ENCODE measurements around the gene ITPA.
"Not testable (repeated sequence)": the region's sequence is repeated elsewhere in the genome, so short reads cannot be mapped to it uniquely, and the experiment has no call there.

ITPA gene

DNA sequence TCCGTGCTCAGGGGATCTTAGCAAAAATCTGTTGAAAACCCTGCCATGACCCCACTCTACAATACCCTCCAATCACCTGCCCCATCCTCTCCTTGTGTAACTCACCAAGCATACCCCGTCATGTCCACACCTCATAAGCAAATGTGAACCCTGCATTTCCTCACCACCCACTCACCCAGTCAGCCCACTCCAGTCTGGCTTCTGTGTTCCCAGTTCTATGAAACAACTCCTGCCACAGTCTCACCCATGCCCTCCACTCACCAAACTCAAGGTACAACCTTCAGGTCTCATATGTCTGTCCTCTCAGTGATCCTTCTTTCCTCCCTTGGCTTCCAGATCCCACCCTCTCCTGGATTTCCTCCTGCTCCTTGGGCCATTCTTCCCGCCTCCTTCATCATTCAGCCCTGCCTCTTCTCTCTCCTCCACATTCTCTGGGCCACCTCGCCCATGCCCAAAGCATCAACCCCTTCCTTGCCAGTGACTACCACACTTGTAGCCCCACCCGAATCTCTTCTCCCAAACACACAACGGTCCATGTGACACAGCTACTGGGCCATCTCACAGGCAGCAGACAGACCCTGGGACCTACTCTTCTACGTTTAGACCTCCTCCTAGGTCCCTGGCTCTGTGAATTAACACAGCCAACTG, 13.6 kb upstream of the ITPA start:
- FAIRE-seq, result no peak

DNA sequence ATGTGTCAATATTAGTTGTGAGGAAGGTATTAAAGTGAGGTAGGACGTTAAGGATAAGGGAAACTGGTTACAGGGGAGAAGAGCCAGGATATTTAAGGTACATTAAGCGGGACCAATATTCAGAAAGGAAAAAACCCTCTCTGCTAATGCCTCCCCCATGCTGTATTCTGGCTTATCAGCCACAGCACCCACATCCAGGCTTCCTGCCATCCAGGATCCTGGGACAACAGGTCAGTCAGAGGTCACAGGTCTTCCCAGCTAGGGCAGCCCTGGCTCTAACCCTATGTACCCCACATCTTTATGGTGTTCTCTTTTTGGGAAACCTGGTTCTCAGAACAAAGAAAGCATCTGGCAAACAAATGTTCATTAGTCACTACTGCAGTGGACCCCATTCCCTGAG, 10.1 kb upstream of the ITPA start:
- FAIRE-seq (no peak), DNase-seq (ENCODE audit: insufficient read length, low spot score) (no peak)

More for the DNA sequence above, 13.6 kb upstream of the ITPA start:
- no peak for DNase-seq (ENCODE audit: insufficient read length, low spot score)

DNA sequence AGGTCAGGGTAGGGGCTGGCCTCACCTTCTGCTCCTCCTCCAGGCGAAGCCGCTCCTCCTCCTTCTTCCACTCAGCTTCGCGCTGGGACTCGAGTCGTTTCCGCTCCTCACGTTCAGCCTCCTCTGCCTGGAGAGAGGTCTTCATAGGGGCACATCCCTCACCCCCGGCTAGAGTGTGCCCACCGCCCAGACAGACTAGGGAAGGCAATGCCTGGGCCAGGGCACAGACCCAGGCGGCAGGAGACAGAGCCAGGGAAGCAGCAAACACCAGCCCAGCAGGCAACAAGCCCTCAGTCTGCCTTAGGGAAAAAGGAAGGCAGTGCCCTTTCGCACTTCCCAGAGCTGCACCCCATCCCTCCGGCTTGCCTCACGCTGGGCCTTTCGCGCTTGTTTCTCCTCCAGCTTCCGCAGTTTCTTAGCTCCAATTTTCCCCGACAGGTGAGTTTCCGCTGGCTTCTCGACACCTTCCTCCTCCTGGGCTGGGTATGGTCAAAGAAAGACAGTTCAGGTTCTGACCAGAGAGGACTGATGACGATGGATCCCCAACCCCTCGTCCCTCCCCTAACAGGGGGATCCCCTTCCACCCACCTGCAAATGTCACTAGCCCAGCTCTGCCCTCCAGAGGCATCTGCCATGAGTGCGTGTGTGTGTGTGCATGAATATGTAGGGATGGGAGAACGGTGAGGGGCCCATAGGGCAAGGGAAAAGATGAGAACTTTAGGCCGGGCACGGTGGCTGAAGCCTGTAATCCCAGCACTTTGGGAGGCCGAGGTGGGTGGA, 9.1 kb upstream of the ITPA start:
- no peak for DNase-seq (ENCODE audit: insufficient read length, low spot score)

DNA sequence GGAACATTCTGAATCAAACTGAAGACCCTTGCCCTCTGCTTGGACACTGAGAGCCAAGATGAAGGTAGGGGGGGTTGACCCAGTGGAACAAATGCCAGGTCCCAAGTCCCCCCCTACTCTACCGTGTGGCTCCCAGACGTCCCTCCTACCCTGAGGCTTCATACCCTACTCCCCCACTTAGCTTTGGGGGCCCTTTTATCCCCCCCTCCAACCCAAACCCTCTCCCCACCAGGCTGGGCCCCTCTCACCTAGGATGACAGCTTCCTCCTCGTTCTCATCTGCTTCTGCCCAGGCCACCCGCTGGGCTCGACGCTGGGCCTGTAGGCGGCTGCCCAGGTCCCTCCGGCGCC, 6.4 kb upstream of the ITPA start:
- FAIRE-seq (no peak), DNase-seq (ENCODE audit: insufficient read length, low spot score) (no peak)

More for the DNA sequence above, 9.1 kb upstream of the ITPA start:
- no peak for FAIRE-seq

GRCh38 chr20:3203315-3204123, 5.8 kb upstream of the ITPA start:
- DNase-seq (ENCODE audit: insufficient read length, low spot score) (no peak), FAIRE-seq (no peak)

- DNase-seq (ENCODE audit: insufficient read length, low spot score) (peak; percentile 83), FAIRE-seq (peak; percentile 96)
These were observed 5.0 kb upstream of the ITPA start, which contains the start of gene DDRGK1 for GRCh38 chr20:3204124-3204794. DDRGK1 (minus strand) TSS chr20:3204682; CDS start chr20:3204627, 55 bp downstream.

DNA sequence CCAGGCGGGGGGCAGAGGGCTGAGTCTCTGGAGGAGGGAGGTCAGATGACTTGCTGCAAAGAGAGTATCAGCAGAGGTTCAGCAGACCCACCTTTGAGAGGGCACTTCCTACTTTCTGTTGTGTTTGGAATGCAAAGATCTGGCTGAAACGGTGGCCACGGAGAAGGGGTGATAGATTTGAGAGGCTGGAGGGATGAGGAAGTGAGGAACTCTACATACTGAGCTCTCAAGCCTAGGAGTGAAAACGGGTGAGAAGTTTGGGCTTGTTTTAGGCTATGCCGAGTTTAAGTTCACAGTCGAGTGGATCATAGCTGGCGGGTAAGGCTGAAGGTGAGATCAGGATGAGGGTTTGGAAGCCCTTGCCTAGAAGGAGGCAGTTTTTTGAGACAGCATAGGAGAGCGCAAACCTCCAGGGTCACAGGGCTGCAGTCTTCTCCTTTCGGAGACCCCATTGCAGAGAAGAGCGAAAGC, 477 bp upstream of the ITPA start:
- FAIRE-seq (peak; percentile 82), DNase-seq (ENCODE audit: insufficient read length, low spot score) (no peak)

DNA sequence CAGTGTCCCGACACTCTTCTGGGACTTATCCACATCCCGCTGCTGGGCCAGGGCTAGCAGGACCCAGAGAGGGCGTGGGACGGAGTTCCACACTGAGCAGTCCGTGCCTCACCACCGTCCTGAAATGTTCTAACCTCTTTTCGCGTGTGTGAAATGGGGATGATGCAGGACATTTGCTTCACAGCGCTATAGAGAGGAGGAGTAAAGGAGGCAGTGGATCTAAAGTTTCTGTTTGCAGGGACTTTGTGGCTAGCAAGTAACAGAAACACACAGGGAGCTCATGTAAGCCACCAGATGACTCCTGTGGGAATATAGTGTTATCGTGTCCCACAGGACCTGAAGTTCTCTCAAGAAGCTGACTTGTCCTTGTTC, 634 bp downstream of the ITPA start:
- peak; percentile 70 for FAIRE-seq
- no peak for DNase-seq (ENCODE audit: insufficient read length, low spot score)

DNA sequence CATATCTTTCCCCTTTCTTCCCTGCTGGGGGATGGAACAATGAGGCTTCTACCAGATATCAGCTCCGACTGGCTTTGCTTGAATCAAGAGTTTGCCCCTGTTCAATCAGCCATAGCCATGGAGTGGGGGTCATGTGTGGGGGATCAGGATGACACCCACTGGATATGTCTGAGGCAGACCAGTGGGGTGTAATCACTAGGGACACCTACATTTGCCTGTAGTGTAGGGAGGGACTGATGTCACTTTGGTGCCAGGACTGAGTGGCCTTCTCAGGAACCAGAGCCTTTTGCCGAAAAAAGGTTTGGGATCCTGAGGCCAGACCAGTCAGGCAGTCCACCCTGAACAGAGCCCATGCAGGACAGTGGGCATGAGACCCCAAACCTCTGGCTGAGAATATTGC, 1.0 kb downstream of the ITPA start:
- no peak for DNase-seq (ENCODE audit: insufficient read length, low spot score)
- peak; percentile 8 for FAIRE-seq

- FAIRE-seq (no peak), DNase-seq (ENCODE audit: insufficient read length, low spot score) (no peak)
These were observed 3.9 kb downstream of the ITPA start for GRCh38 chr20:3213226-3213625.

DNA sequence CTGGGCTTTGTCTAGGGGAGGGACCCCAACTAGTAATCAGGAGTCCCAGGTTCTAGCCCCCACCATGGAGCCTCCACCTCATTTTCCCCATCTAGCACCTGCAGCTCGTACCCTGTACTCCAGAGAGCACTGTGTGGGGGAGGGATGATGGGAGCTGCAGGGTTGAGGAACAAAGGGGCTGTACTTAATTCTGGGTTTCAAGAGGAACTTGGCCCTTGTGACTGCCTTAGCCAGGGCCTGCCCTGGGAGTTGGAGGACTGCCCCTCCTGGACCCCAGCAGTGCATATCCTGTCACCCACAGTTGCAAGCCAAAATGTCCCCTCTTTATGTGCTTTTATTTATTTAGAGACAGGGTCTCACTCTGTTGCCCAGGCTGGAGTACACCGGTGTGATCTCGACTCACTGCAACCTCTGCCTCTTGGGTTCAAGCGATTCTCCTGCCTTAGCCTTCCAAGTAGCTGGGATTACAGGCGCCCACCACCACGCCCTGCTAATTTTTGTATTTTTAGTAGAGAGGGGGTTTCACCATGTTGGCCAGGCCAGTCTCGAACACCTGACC, 6.1 kb downstream of the ITPA start:
- DNase-seq (ENCODE audit: insufficient read length, low spot score); FAIRE-seq: not testable (repeated sequence)

DNA sequence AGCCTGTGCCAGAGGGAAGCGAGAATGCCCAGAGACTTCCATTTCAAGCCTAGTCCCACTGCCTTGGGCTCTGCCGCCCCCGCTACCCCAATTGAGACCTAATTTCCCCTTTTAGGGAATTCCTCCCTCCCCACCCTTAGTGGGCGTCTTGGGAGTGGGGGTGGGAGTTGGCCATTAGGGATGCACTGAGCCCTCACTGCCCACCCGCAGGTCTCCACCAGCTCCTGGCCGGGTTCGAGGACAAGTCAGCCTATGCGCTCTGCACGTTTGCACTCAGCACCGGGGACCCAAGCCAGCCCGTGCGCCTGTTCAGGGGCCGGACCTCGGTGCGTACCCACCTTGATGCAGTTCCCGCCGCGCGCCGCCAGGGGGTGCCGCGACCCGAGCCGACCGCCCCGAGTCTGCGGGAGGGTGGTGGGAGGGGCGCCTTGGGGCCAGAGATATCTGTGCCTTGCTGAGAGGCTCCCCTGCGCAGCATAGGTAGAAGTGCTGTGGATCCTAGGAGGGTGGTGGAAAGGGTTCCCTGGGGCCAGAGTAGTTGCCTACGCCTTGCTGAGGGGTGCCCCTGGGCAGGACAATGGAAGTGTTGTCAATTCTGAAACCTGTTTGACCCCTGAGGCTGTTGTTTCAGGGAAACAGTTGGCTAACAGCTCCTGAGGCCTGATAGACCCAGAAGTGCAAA, 9.2 kb downstream of the ITPA start:
- peak; percentile 85 for DNase-seq (ENCODE audit: insufficient read length, low spot score)

GRCh38 chr20:3221398-3222226, 12.3 kb downstream of the ITPA start:
- no peak for DNase-seq (ENCODE audit: insufficient read length, low spot score)
- FAIRE-seq, result no peak

More for the DNA sequence above, 9.2 kb downstream of the ITPA start:
- peak; percentile 52 for FAIRE-seq

GRCh38 chr20:3222635-3223600, 13.6 kb downstream of the ITPA start:
- no peak for FAIRE-seq
- DNase-seq (ENCODE audit: insufficient read length, low spot score), result no peak

DNA sequence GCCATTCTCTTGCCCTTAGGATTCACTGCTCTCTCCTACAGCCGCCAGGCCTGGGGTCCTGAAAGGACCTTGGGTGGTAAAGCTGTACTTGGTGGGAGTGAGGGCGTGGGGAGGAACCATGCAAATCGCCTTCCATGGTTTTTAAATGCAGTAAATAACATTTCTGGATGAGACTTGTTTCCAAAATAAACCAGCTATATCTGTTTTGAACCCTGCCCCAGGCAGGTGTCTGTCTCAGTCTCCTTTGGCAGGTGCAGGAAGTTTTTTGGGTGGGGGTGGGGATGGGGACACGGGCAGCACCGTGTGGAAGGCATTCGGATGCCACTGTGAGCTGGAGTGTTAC, 14.3 kb downstream of the ITPA start:
- DNase-seq (ENCODE audit: insufficient read length, low spot score) (no peak), FAIRE-seq (no peak)

- DNase-seq (ENCODE audit: insufficient read length, low spot score) (no peak), FAIRE-seq (no peak)
These were observed 14.8 kb downstream of the ITPA start for GRCh38 chr20:3223994-3224680.

DNA sequence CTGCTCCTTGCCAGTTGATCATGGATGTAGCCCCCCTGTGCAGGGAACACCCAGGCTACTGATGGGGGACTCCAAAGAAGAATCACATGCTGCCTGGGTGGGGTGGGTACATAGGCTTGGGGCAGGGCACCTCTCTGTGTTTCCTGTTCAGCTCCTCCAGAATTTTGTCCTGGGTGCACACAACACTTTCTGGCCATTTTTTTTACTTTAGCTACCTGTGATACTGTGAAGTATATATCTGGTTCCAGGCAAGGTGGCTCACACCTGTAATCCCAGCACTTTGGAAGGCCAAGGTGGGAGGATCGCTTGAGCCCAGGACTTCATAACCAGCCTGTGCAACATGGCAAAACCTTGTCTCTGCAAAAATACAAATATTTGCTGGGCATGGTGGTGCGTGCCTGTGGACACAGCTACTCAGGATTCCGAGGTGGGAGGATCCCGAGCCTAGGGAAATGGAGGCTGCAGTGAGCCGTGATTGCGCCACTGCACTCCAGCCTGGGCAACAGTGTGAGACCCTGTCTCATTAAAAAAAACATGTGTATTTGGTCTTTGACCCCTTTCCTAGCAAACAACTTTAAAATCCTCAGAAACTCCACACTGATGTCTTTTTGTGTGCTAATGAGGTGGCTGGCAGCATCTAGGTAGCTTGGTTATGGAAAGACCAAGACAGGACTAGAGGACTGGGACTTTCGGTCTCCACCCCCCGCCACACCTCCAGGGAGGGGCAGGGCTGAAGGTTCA, 15.6 kb downstream of the ITPA start:
- FAIRE-seq, result no peak
- DNase-seq (ENCODE audit: insufficient read length, low spot score), result no peak
